Fibroblast of lung (primary cell): ENCODE results near the gene HAND2. TPM values are rescaled to one million over a fixed set of nuclear protein-coding genes. Genes with fewer than 3 reads are reported as not detected.

Experiments
- DNase-seq, 2 donors: peaks; one replicate each; pipeline versions ENCODE4 v3.0.0 to v3.0.0-alpha.2; 2010; ENCODE audit warnings: low read depth in 2 of 2
- H2AFZ ChIP-seq: 2 replicates; pipeline ENCODE4 v1.5.1; 2012; ENCODE audit warnings: low read length, control low read depth, inconsistent platforms
- H3K27ac ChIP-seq: 2 replicates; pipeline ENCODE4 v1.5.1; 2011; ENCODE audit warnings: low read length, control low read depth; ENCODE audit not compliant: insufficient read depth
- H3K27me3 ChIP-seq: 2 replicates; pipeline ENCODE4 v1.5.1; 2011; ENCODE audit warnings: mild to moderate bottlenecking, low read length; ENCODE audit not compliant: control insufficient read depth, insufficient read depth
- H3K36me3 ChIP-seq: 2 replicates; pipeline ENCODE4 v1.5.1; 2011; ENCODE audit warnings: low read length; ENCODE audit not compliant: control insufficient read depth, insufficient read depth
- H3K4me1 ChIP-seq: 2 replicates; pipeline ENCODE4 v1.5.1; 2011; ENCODE audit warnings: low read length; ENCODE audit not compliant: control insufficient read depth, insufficient read depth; ENCODE audit errors: extremely low read depth
- H3K4me2 ChIP-seq: 2 replicates; pipeline ENCODE4 v1.5.1; 2011; ENCODE audit warnings: low read length, control low read depth; ENCODE audit not compliant: insufficient read depth; ENCODE audit errors: extremely low read depth
- H3K4me3 ChIP-seq, 4 experiments: fragments of 200-600 bp in 1 of 4; sonication (generic) in 1 of 4; replicated peaks in 1 of 4; 2 replicates each; pipeline ENCODE4 v1.5.1; 2011 to 2016; ENCODE audit warnings: low read length in 4 of 4, low read depth in 3 of 4, mild to moderate bottlenecking in 3 of 4, control low read depth in 2 of 4, inconsistent platforms in 1 of 4, mixed read lengths in 1 of 4; ENCODE audit not compliant: insufficient read depth in 1 of 4; ENCODE audit errors: control extremely low read depth in 1 of 4
- H3K79me2 ChIP-seq: 2 replicates; pipeline ENCODE4 v1.5.1; 2012; ENCODE audit warnings: mild to moderate bottlenecking, low read length, inconsistent platforms; ENCODE audit not compliant: control insufficient read depth, insufficient read depth
- H3K9ac ChIP-seq: 2 replicates; pipeline ENCODE4 v1.5.1; 2011; ENCODE audit warnings: mild to moderate bottlenecking, low read length, control low read depth; ENCODE audit not compliant: insufficient read depth
- H3K9me3 ChIP-seq: 2 replicates; pipeline ENCODE4 v1.5.1; 2012; ENCODE audit warnings: low read depth, low read length; ENCODE audit not compliant: control insufficient read depth, insufficient read depth
- H4K20me1 ChIP-seq: 2 replicates; pipeline ENCODE4 v1.5.1; 2011; ENCODE audit warnings: low read length; ENCODE audit not compliant: control insufficient read depth, insufficient read depth; ENCODE audit errors: extremely low read depth
- CTCF ChIP-seq, 2 donors: IDR thresholded peaks in 1 of 2; conservative IDR thresholded peaks in 1 of 2; 1 replicate in 1 of 2; 2 replicates in 1 of 2; pipeline ENCODE4 v1.5.1; 2011 to 2012; ENCODE audit warnings: low read length in 2 of 2, control low read depth in 1 of 2, inconsistent platforms in 1 of 2, low read depth in 1 of 2, mild to moderate bottlenecking in 1 of 2
- EZH2 ChIP-seq: IDR thresholded peaks from 2 replicates; pipeline ENCODE4 v1.5.1; 2012; ENCODE audit warnings: low read length, control low read depth, mild to moderate bottlenecking; ENCODE audit errors: missing control alignments
- polyA plus RNA-seq, 2 donors: library from polyadenylated mRNA; depleted of rRNA in 1 of 2; stranded (reverse) in 1 of 2; unstranded in 1 of 2; fragments of >200 nt; gene quantifications; 2 replicates each; pipeline ENCODE4 v1.2.1, GENCODE V29; 2011 to 2012; ENCODE audit warnings: missing spikeins in 1 of 2
- total RNA-seq: library from RNA; depleted of rRNA; stranded (reverse); fragments of >200 nt; gene quantifications from 2 replicates; pipeline ENCODE4 v1.2.1, GENCODE V29; 2014

Gene HAND2
- total and polyA plus RNA-seq, 2 donors (not counting 1 experiment from before 2014, with no cell fraction given), result under 0.01 to 0.51 TPM

GRCh38 chr4:173538148-173538908 is 8.3 kb upstream of the HAND2 start:
- no peaks in the 10 kb centered on the region for H4K20me1 ChIP-seq
- H3K79me2 ChIP-seq, result no peaks in the 10 kb centered on the region
- no peaks in the 10 kb centered on the region for H3K9me3 ChIP-seq
- H3K27me3 ChIP-seq, result peaks cover 62% of the 10 kb centered on the region
- TF ChIP-seq CTCF (conservative IDR thresholded peaks at IDR 0.05 in 1 of 2, IDR thresholded peaks at IDR 0.05 in 1 of 2; ENCODE audit: low read depth in 1 of 2, low read length in 2 of 2) (no peak), EZH2 (peak; percentile 24)
- H3K4me1 ChIP-seq, result no peaks in the 10 kb centered on the region
- no peaks in the 10 kb centered on the region for H3K36me3 ChIP-seq
- no peak overlapping the region for H3K27ac ChIP-seq
- H3K9ac ChIP-seq, result no peak overlapping the region
- peak overlapping the region in 1 of 4 experiments; percentile 0 for H3K4me3 ChIP-seq
- no peak for DNase-seq
- no peak overlapping the region for H3K4me2 ChIP-seq
- H2AFZ ChIP-seq, result no peak overlapping the region

GRCh38 chr4:173537613-173538147 is 7.7 kb upstream of the HAND2 start:
- Histone ChIP-seq H2AFZ (no peak overlapping the region), H4K20me1 (no peaks in the 10 kb centered on the region), H3K4me2 (no peak overlapping the region), H3K27me3 (peaks cover 69% of the 10 kb centered on the region), H3K4me1 (no peaks in the 10 kb centered on the region), H3K9me3 (no peaks in the 10 kb centered on the region), H3K9ac (no peak overlapping the region), H3K27ac (no peak overlapping the region), H3K79me2 (no peaks in the 10 kb centered on the region), H3K4me3 (no peak overlapping the region), H3K36me3 (no peaks in the 10 kb centered on the region)
- TF ChIP-seq CTCF (conservative IDR thresholded peaks at IDR 0.05 in 1 of 2, IDR thresholded peaks at IDR 0.05 in 1 of 2; ENCODE audit: low read depth in 1 of 2, low read length in 2 of 2), result no peak
- TF ChIP-seq EZH2, result no peak
- no peak for DNase-seq

GRCh38 chr4:173536808-173537429 is 6.9 kb upstream of the HAND2 start:
- Histone ChIP-seq H3K27me3 (peaks cover 76% of the 10 kb centered on the region), H3K4me3 (no peak overlapping the region), H3K79me2 (no peaks in the 10 kb centered on the region), H3K4me1 (no peaks in the 10 kb centered on the region), H3K4me2 (no peak overlapping the region), H3K9ac (no peak overlapping the region), H2AFZ (no peak overlapping the region), H3K27ac (no peak overlapping the region), H3K9me3 (no peaks in the 10 kb centered on the region), H4K20me1 (no peaks in the 10 kb centered on the region), H3K36me3 (no peaks in the 10 kb centered on the region)
- TF ChIP-seq EZH2 (no peak), CTCF (conservative IDR thresholded peaks at IDR 0.05 in 1 of 2, IDR thresholded peaks at IDR 0.05 in 1 of 2; ENCODE audit: low read depth in 1 of 2, low read length in 2 of 2) (peak; percentile 12 to 13)
- DNase-seq, result no peak
